Thyroid gland (tissue), 4 donors: Measurements from ENCODE around the gene PDZD8. TPM values are rescaled to one million over a fixed set of nuclear protein-coding genes. Genes with fewer than 3 reads are reported as not detected.

Source experiments
- DNase-seq, 2 donors: peaks; one replicate each; pipeline ENCODE4 v3.0.0-alpha.2; 2019
- H3K27ac ChIP-seq, 3 donors: fragments of 200-600 bp; sonication (generic); 1 replicate in 2 of 3; 2 replicates in 1 of 3; pipeline ENCODE4 v1.5.1; 2016 to 2019; ENCODE audit warnings: mild to moderate bottlenecking in 1 of 3, moderate library complexity in 1 of 3
- H3K27me3 ChIP-seq: fragments of 200-600 bp; sonication (generic); one replicate; pipeline ENCODE4 v1.5.1; 2019
- H3K36me3 ChIP-seq, 2 donors: fragments of 200-600 bp; sonication (generic); one replicate each; pipeline ENCODE4 v1.5.1; 2016 to 2019
- H3K4me1 ChIP-seq, 2 donors: fragments of 200-600 bp; sonication (generic); one replicate each; pipeline ENCODE4 v1.5.1; 2017 to 2019
- H3K4me3 ChIP-seq, 3 donors: fragments of 200-600 bp; sonication (generic); replicated peaks in 1 of 3; 1 replicate in 2 of 3; 2 replicates in 1 of 3; pipeline ENCODE4 v1.5.1; 2016; ENCODE audit warnings: mild to moderate bottlenecking in 1 of 3
- H3K9me3 ChIP-seq: fragments of 200-600 bp; sonication (generic); one replicate; pipeline ENCODE4 v1.5.1; 2017
- POLR2A ChIP-seq, 2 donors: fragments of 450-650 bp; IDR thresholded peaks; one replicate each; pipeline ENCODE4 v1.6.1; 2017; ENCODE audit warnings: antibody characterized with exemption in 2 of 2, mild to moderate bottlenecking in 2 of 2, moderate library complexity in 1 of 2
- WGBS, 2 donors: methylation state at CpG; one replicate each; pipeline ENCODE4 v1.1.5; 2017; 5-methylcytosine and 5-hydroxymethylcytosine counted together
- intact Hi-C: fragments of 100-400 bp; cut with DNase I; formaldehyde crosslinking; loops from one replicate; pipeline ENCODE4 v1.15.1; 2023
- total RNA-seq, 4 donors: library from RNA; depleted of rRNA; stranded (reverse); fragments of >200 nt; gene quantifications; one replicate each; pipeline ENCODE4 v1.2.3, GENCODE V29; 2016
- TF ChIP-seq, protein P1 (sequence below), 6 experiments: fragments of 200-600 bp in 3 of 6; fragments of 450-650 bp in 3 of 6; sonication (generic) in 3 of 6; IDR thresholded peaks; one replicate each; pipeline ENCODE4 v1.5.1; 2016 to 2019; ENCODE audit warnings: antibody characterized with exemption in 6 of 6, mild to moderate bottlenecking in 2 of 6, inconsistent platforms in 1 of 6, moderate library complexity in 1 of 6

PDZD8 gene
- total RNA-seq, 4 donors from 2014 or later, result 31.3 to 49.0 (median 35.1) TPM

DNA sequence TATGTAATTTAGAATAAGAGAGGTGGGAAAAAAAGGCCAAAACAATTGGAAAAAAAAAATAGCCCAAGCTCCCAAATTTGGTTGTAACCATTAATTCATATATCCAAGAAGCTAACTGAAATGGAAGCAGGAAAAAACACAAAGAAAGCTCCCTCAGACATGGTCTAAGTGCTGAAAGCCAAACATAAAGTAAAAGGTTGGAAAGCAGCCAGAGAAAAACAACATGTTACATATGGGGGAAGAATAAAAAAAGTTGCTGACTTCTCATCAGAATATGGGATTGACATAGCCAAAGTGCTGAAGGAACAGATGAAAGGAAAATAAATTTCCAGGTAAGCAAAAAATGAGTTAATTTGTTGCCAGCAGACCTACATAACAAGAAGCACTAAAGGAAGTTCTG is 40.3 kb downstream of the PDZD8 start:
- DNase-seq, result no peak
- Histone ChIP-seq H3K4me1 (no peaks in the 10 kb centered on the region), H3K9me3 (no peaks in the 10 kb centered on the region), H3K27me3 (no peaks in the 10 kb centered on the region), H3K36me3 (no peaks in the 10 kb centered on the region), H3K27ac (no peak overlapping the region), H3K4me3 (no peak overlapping the region)
- intact Hi-C loops, result no loop called here
- TF ChIP-seq, protein P1, sequence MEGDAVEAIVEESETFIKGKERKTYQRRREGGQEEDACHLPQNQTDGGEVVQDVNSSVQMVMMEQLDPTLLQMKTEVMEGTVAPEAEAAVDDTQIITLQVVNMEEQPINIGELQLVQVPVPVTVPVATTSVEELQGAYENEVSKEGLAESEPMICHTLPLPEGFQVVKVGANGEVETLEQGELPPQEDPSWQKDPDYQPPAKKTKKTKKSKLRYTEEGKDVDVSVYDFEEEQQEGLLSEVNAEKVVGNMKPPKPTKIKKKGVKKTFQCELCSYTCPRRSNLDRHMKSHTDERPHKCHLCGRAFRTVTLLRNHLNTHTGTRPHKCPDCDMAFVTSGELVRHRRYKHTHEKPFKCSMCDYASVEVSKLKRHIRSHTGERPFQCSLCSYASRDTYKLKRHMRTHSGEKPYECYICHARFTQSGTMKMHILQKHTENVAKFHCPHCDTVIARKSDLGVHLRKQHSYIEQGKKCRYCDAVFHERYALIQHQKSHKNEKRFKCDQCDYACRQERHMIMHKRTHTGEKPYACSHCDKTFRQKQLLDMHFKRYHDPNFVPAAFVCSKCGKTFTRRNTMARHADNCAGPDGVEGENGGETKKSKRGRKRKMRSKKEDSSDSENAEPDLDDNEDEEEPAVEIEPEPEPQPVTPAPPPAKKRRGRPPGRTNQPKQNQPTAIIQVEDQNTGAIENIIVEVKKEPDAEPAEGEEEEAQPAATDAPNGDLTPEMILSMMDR (IDR thresholded peaks at IDR 0.05), result no peak
- TF ChIP-seq POLR2A (IDR thresholded peaks at IDR 0.05), result no peak

DNA sequence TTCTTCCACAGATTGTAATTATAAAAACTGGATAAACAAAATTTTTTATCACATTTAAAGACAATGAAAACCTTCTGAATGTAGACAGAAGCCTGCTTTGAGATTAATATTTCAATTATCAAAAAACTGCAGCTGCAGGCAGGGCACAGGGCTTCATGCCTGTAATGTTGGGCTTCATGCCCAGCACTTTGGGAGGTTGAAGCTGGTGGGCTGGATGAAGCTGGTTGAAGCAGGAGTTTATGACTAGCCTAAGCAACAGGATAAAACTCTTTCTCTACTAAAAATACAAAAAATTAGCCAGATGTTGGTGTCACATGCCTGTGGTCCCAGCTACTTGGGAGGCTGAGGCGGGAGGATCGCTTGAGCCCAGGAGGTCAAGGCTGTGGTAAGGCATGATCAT is 41.2 kb downstream of the PDZD8 start:
- Histone ChIP-seq H3K36me3 (no peaks in the 10 kb centered on the region), H3K4me1 (no peaks in the 10 kb centered on the region), H3K4me3 (no peak overlapping the region), H3K27me3 (no peaks in the 10 kb centered on the region), H3K9me3 (no peaks in the 10 kb centered on the region), H3K27ac (no peak overlapping the region)
- DNase-seq, result no peak
- 94 to 100% methylated on average over 2 of the region's 2 CpGs for WGBS, 2 donors
- intact Hi-C loops, result no loop called here
- no peak for TF ChIP-seq POLR2A (IDR thresholded peaks at IDR 0.05)
- TF ChIP-seq, protein P1 (IDR thresholded peaks at IDR 0.05), result no peak

- TF ChIP-seq, protein P1 (IDR thresholded peaks at IDR 0.05), result no peak
- no peak for TF ChIP-seq POLR2A (IDR thresholded peaks at IDR 0.05)
- no peaks in the 10 kb centered on the region for H3K27me3 ChIP-seq
- no peak overlapping the region for H3K27ac ChIP-seq
- intact Hi-C loops, result no loop called here
- no peak overlapping the region for H3K4me3 ChIP-seq
- peaks cover 20 to 21% of the 10 kb centered on the region in 2 donors for H3K4me1 ChIP-seq
- no peaks in the 10 kb centered on the region for H3K9me3 ChIP-seq
- DNase-seq, result no peak
- H3K36me3 ChIP-seq, result no peaks in the 10 kb centered on the region
Observed at GRCh38 chr10:117327262-117327661, 48.0 kb downstream of the PDZD8 start.

DNA sequence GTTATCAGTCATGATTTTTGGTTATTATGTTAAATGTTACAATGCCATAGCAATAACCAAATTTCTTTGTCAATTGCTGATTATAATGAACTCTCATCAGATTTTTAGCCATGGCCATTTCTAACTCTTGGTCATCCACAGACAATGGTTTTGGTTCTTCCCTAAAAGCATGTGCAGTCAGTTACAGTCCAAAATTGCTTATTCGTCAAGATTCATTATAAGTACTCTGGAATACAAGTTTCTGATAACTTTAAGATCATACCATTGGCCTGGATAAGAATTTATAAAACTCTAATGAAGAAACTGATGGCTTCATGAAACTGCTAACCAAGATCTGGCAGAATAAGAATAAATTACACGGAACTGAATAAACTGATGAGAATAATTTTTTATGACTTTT is 50.9 kb downstream of the PDZD8 start:
- TF ChIP-seq POLR2A (IDR thresholded peaks at IDR 0.05), result no peak
- TF ChIP-seq, protein P1 (IDR thresholded peaks at IDR 0.05), result no peak
- WGBS, 2 donors, result 96 to 98% methylated on average over 2 of the region's 2 CpGs
- Histone ChIP-seq H3K27me3 (no peaks in the 10 kb centered on the region), H3K27ac (no peak overlapping the region), H3K4me3 (no peak overlapping the region), H3K9me3 (no peaks in the 10 kb centered on the region), H3K36me3 (no peaks in the 10 kb centered on the region), H3K4me1 (peaks cover 24 to 25% of the 10 kb centered on the region in 2 donors)
- no peak for DNase-seq
- intact Hi-C loops, result loop anchor here (5.0 kb wide), 1 partner anchor 107 kb away; no protein-coding TSS in a partner anchor

DNA sequence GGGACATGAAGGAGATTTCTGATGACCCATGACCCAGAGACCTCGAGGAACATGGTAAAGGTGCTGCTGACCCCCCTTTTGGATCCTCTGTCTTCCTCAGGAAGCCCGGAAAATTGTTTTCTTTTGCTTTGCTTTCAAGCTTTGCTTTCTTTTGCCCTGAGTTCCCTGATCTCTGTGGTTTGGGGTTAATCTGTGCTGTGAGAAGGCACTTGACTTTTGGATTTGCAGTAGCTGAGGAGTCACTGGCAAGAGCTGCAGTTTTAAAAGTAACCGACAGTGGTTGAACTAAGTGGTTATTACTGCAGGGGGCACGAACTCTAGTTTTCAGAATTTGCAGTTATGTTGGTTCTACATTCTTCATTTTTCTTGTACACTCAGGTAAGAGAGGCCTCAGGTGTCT is 53.0 kb downstream of the PDZD8 start:
- H3K27me3 ChIP-seq, result no peaks in the 10 kb centered on the region
- peak; percentile 3 to 9 for DNase-seq
- no peaks in the 10 kb centered on the region for H3K9me3 ChIP-seq
- H3K27ac ChIP-seq, result peak overlapping the region in 1 of 3 donors; percentile 11
- no peak for TF ChIP-seq POLR2A (IDR thresholded peaks at IDR 0.05)
- TF ChIP-seq, protein P1 (IDR thresholded peaks at IDR 0.05), result peak in 3 of 6 experiments; percentile 27 to 45 (median 32)
- intact Hi-C loops, result loop anchor here (5.0 kb wide), 1 partner anchor 105 kb away; no protein-coding TSS in a partner anchor
- no peaks in the 10 kb centered on the region for H3K36me3 ChIP-seq
- peaks cover 18 to 22% of the 10 kb centered on the region in 2 donors for H3K4me1 ChIP-seq
- 24 to 31% methylated on average over 4 of the region's 4 CpGs for WGBS, 2 donors
- H3K4me3 ChIP-seq, result no peak overlapping the region
